ENCODE measurements around the gene ETS1.
"Not testable (repeated sequence)": the region's sequence is repeated elsewhere in the genome, so short reads cannot be mapped to it uniquely, and the experiment has no call there.

ETS1 gene

GRCh38 chr11:128457874-128458273 is 129.5 kb downstream of the ETS1 start:
- no peak for DNase-seq

- no peak for DNase-seq
Measured at GRCh38 chr11:128456566-128457268, 130.6 kb downstream of the ETS1 start.

- no peak for DNase-seq
Measured at GRCh38 chr11:128455766-128456165, 131.6 kb downstream of the ETS1 start.

GRCh38 chr11:128453444-128454336 is 133.7 kb downstream of the ETS1 start:
- DNase-seq: no peak

DNA sequence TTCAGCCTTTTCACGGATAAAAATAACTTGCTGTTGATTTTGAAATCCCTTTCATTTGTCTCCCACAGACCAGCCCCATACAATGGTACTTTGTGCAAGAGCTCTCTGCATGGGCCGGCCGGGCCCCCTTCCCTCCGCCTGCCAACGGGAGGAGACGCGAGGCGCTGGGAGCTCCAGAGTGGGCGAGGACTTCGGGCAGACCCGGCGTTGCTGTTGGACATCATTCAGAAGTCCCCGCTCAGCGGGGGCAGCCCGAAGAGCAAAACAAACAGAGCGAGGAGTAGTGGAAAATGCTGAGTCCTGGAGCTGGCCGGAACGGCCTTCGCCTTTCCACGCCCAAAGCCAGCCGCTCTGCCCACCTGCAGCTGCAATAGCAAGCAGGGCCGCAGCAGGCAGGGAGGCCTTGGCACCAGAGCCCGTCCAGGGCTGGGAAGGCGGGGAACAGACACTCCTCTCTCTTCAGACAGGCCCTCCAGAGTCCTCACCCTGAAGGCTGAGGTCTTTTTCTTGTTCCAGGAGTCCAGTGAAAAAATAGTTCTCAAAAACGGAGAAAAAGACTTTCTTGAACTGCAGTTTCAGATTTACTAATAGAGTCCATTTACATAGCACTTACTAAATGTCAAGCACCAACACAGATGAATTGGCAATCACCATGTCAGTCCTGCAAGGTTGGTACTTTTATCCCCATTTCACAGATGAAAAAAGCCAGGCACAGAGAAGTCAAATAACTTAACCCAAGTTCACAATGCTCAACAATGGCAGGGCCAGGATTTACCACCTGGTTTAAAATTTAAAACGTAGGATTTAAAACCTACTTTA is 135.5 kb downstream of the ETS1 start:
- DNase-seq: no peak

DNA sequence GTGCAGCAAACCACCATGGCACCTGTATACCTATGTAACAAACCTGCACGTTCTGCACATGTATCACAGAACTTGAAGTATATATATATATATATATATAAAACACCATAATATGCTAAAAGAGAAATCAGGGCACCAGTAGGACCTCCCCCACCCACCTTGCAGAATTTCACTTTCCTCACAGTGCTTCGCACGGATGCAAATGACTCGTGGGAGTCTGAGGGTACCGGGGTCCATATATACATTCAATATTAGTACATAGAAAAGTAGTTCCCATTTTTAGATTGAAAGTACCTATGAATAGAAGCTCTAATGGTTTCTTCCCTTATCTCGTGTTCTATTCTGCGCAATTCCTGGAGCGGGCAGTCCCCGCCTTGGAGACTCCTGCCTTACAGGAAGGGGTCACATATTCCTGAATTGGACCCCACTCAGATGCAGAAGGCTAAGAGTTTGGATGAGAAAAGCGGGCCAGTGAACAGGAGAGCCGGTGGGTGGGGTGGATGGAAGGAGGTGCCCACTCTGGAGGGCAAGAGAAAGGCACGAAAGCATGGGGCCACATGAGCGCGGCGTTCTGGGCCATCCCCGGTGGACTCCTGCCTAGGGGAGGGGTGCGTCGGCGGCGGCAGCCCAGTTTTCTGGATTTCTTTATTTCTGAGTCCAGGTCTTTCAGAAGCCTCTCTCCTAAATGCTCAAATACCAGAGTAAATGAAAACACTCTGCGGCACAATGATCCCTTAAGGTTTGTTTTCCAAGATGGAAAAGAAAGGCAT is 136.3 kb downstream of the ETS1 start:
- DNase-seq: no peak

GRCh38 chr11:128450425-128450824 is 136.9 kb downstream of the ETS1 start:
- DNase-seq: not testable (repeated sequence)

DNA sequence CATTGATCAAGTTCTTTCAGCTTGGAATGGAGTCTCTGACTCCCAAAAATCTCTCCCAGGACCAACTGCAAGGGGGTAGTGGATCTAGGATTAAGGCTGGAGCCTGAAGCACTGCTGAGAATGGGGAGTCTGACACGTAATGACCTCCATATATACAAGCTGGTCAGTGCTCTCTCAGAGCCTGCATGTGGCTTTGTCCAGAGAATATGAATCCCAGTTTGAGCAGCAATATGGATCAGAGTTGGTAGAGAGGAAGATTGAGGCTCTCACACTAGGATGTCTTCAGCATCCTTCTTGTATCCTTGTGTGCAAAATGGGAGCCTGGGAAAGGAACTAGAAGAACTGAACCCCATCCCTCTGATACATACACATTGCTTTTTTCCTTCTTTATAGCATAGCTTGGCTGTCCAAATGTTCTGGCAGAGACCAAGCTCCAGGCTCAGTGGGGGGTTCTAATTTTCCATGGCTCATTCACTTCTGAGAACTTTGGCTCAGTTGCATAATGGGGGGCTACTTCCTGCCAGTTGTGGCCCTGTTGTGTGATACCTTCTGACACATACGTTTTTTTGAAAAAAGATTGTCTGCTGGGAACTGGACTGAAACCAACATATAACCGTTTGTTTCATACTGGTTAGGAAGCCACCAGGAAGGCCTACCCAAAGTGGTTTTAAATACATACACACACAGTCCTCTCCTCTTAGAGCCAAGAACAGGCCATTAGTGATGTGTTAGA is 138.2 kb downstream of the ETS1 start:
- DNase-seq: no peak

GRCh38 chr11:128448200-128448886 is 139.0 kb downstream of the ETS1 start:
- DNase-seq: no peak

DNA sequence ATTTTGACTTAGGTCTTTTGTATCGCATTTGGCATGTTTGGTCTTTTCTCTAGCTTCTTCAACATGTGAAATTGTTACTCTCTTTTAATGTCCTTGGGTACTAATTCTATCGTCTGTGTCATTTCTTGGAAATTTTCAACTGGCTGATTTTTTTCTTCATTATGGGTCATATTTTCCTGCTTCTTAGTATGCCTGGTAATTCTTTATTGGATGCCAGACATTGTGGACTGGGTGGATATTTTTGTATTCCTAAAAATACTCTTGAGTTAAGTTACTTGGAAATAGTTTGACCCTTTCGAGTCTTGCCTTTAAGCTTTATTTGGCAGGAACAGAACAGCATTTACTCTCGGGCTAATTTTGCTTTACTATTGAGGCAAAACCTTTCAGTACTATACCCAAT is 140.1 kb downstream of the ETS1 start:
- DNase-seq: no peak

- DNase-seq: not testable (repeated sequence)
Measured at GRCh38 chr11:128445921-128446320, 141.4 kb downstream of the ETS1 start.

DNA sequence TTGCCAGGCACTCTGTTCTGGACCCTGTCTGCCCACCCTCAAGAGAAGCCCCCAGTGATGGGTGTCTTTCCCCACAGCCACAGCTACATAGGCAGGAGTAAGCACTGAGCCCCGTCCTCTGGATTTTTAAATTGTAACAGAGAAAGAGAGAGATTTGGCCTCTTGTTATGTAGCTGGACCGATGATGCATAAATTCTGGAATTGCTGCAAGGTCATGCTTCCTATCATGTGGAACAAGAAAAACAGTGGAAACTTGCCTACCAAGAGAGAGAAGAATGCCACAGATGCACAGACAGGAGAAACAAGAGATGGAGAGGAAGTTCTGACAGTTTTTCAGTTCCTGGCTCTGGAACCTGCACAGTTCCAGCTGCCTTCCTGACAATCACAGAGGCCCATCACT is 150.2 kb downstream of the ETS1 start:
- DNase-seq: no peak

GRCh38 chr11:128434818-128435217 is 152.5 kb downstream of the ETS1 start:
- DNase-seq: no peak

DNA sequence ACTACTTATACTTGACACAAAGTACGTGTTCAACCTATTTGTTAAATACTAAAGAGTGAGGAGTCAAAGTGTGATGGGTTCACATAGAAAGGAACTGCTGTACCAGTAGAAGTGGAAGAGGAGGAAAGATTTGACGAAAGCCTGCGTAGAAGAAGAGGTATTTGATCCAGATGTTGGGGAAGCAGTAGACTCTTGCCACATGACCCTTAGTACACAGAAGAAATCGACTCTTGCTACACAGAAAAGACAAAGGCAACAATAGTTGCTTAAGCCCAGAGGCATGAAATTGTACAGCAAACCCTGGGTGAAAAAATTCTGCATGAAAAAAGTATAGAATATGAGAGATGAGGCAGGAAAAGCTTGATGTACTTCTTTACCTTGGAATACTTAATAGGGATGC is 152.9 kb downstream of the ETS1 start:
- no peak for DNase-seq

DNA sequence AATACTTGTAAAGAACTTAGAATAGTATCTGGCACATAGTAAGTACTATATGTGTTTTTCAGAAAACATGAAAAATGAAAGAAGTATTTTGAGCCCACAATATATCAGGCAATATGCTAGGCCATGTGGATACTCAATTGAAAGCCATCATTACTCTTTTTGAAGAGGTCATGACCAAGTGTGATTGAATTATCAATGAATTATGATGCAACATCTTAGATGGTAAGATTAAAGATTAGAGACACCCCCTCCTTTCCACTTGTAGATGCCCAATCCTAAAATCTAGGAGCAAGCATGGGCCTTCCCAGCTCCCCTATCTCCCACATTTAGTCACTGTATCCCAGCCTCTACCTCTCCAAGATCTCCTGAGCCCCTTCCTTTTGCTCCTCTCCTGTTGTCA is 154.4 kb downstream of the ETS1 start:
- DNase-seq: no peak

GRCh38 chr11:128431931-128432330 is 155.4 kb downstream of the ETS1 start:
- no peak for DNase-seq

GRCh38 chr11:128428935-128429334 is 158.4 kb downstream of the ETS1 start:
- no peak for DNase-seq

DNA sequence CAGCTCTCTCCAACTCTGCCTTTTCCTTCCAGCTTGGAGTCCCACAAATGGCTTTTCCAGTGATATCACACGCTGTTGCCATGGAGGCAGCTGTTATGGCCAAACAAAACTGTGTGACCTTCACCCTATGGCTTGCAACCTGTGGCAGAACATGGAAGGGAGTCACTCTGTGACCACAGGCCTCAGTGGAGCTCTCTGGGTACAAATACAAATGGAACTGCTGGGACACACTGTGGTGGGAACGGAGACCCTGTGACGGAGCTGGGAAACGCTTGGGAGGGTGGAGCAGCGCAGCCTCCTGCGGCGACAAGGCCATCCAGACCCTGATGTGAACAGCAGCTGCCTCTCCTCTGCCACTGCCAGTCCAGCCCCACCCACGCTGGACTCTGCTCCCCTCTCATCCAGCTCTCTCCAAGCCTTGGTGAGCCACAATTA is 162.5 kb downstream of the ETS1 start:
- no peak for DNase-seq

DNA sequence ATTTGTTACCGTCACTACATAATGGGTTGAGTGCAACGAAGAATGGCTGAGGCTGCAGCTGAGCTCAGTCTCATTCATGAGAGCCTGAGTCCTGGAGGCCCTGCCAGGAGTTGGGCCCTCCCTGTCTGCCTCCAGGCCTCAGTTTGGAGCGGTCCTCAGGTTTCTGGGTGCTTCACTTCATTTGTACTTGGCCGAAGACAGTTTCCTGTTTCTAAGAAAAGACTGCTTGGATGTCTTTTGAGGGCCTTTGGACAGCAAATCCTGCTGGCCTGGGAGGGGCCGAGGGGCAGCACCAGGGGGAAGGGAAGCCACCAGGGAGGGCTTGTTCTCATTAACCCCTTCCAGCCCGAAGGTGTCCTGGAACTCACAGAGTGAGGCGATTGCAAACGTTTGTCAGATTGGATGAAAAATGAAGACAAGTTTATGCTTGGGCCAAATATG is 163.1 kb downstream of the ETS1 start:
- DNase-seq: no peak

GRCh38 chr11:128422576-128423370 is 164.6 kb downstream of the ETS1 start:
- DNase-seq: peak; percentile 84 to 86
